Neural cell (in vitro differentiated cells): ENCODE measurements around the gene HOXB7.

ENCODE experiments used
- EZH2 ChIP-seq: fragments of 200-600, 300-800 bp; shearing (Covaris generic), sonication (generic); IDR thresholded peaks from 2 replicates; pipeline ENCODE4 v1.6.1; 2014; ENCODE audit warnings: antibody characterized with exemption, low read length, borderline replicate concordance, mild to moderate bottlenecking; ENCODE audit not compliant: insufficient read depth, poor library complexity, severe bottlenecking
- MXI1 ChIP-seq: fragments of 450-650 bp; conservative IDR thresholded peaks from 2 replicates; pipeline ENCODE4 v1.6.1; 2014; ENCODE audit warnings: antibody characterized with exemption, mild to moderate bottlenecking; ENCODE audit not compliant: poor library complexity, severe bottlenecking
- RAD21 ChIP-seq: fragments of 450-650 bp; conservative IDR thresholded peaks from 2 replicates; pipeline ENCODE4 v1.6.1; 2014; ENCODE audit warnings: antibody characterized with exemption, mild to moderate bottlenecking, moderate library complexity
- TAF1 ChIP-seq: IDR thresholded peaks from 2 replicates; pipeline ENCODE4 v1.6.1; 2012; ENCODE audit warnings: low read depth
- TF ChIP-seq, protein P1 (sequence below): fragments of 450-650 bp; IDR thresholded peaks from 2 replicates; pipeline ENCODE4 v1.5.1; 2014; ENCODE audit warnings: antibody characterized with exemption, mild to moderate bottlenecking, moderate library complexity; ENCODE audit not compliant: poor library complexity, severe bottlenecking

GRCh38 chr17:48628649-48629410 lies 18.0 kb upstream of the HOXB7 start:
- TF ChIP-seq TAF1 (no peak), EZH2 (no peak), RAD21 (no peak), MXI1 (no peak)
- TF ChIP-seq, protein P1, sequence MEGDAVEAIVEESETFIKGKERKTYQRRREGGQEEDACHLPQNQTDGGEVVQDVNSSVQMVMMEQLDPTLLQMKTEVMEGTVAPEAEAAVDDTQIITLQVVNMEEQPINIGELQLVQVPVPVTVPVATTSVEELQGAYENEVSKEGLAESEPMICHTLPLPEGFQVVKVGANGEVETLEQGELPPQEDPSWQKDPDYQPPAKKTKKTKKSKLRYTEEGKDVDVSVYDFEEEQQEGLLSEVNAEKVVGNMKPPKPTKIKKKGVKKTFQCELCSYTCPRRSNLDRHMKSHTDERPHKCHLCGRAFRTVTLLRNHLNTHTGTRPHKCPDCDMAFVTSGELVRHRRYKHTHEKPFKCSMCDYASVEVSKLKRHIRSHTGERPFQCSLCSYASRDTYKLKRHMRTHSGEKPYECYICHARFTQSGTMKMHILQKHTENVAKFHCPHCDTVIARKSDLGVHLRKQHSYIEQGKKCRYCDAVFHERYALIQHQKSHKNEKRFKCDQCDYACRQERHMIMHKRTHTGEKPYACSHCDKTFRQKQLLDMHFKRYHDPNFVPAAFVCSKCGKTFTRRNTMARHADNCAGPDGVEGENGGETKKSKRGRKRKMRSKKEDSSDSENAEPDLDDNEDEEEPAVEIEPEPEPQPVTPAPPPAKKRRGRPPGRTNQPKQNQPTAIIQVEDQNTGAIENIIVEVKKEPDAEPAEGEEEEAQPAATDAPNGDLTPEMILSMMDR = no peak
